Neural cell (in vitro differentiated cells): ENCODE results near the gene CST11. TPM values are rescaled to one million over a fixed set of nuclear protein-coding genes. Genes with fewer than 3 reads are reported as not detected.
"Not testable (repeated sequence)": the region's sequence is repeated elsewhere in the genome, so short reads cannot be mapped to it uniquely, and the experiment has no call there.

Source experiments
- H2AFZ ChIP-seq: fragments of 200-600, 300-800 bp; sonication (generic), shearing (Covaris generic); 2 replicates; pipeline ENCODE4 v1.6.0; 2014; ENCODE audit warnings: low read depth, mild to moderate bottlenecking, antibody characterized with exemption, low read length, moderate library complexity
- H3F3A ChIP-seq: fragments of 200-600 bp; shearing (Covaris generic); 2 replicates; pipeline ENCODE4 v1.6.1; 2016; ENCODE audit warnings: mild to moderate bottlenecking, moderate library complexity, mixed read lengths, antibody characterized with exemption, low read length; ENCODE audit not compliant: insufficient read depth, poor library complexity, severe bottlenecking
- H3K27ac ChIP-seq: fragments of 200-600, 300-800 bp; sonication (generic), shearing (Covaris generic); 2 replicates; pipeline ENCODE4 v1.5.1; 2014; ENCODE audit warnings: mild to moderate bottlenecking, low read length, moderate library complexity
- H3K27me3 ChIP-seq: fragments of 300-800, 200-600 bp; sonication (generic), shearing (Covaris generic); 2 replicates; pipeline ENCODE4 v1.6.0; 2014; ENCODE audit warnings: mild to moderate bottlenecking, low read depth, low read length, moderate library complexity; ENCODE audit not compliant: insufficient read depth
- H3K36me3 ChIP-seq: fragments of 300-800, 200-600 bp; sonication (generic), shearing (Covaris generic); 2 replicates; pipeline ENCODE4 v1.5.1; 2014; ENCODE audit warnings: mild to moderate bottlenecking, antibody characterized with exemption, low read length, moderate library complexity; ENCODE audit not compliant: insufficient read depth
- H3K4me2 ChIP-seq: fragments of 300-800, 200-600 bp; sonication (generic), shearing (Covaris generic); 2 replicates; pipeline ENCODE4 v1.6.0; 2014; ENCODE audit warnings: mild to moderate bottlenecking, low read length
- H3K4me3 ChIP-seq: fragments of 300-800, 200-600 bp; sonication (generic), shearing (Covaris generic); 2 replicates; pipeline ENCODE4 v1.5.1; 2014; ENCODE audit warnings: mild to moderate bottlenecking, low read length, moderate library complexity
- H3K79me2 ChIP-seq: fragments of 200-600 bp; shearing (Covaris generic); replicated peaks from 2 replicates; pipeline ENCODE4 v1.6.0; 2014; ENCODE audit warnings: mild to moderate bottlenecking, low read length, moderate library complexity; ENCODE audit not compliant: insufficient read depth
- H3K9ac ChIP-seq: fragments of 300-800, 200-600 bp; sonication (generic), shearing (Covaris generic); 2 replicates; pipeline ENCODE4 v1.6.1; 2016; ENCODE audit warnings: mild to moderate bottlenecking, low read length, mixed read lengths
- H3K9me2 ChIP-seq: fragments of 200-600 bp; shearing (Covaris generic); 2 replicates; pipeline ENCODE4 v1.6.1; 2016; ENCODE audit warnings: mild to moderate bottlenecking, low read length, mixed read lengths; ENCODE audit not compliant: insufficient read depth
- H3K9me3 ChIP-seq: fragments of 200-600, 300-800 bp; sonication (generic), shearing (Covaris generic); 2 replicates; pipeline ENCODE4 v1.6.1; 2016; ENCODE audit warnings: mild to moderate bottlenecking, mixed run types, low read length, moderate library complexity, mixed read lengths
- H4K20me1 ChIP-seq: fragments of 200-600 bp; shearing (Covaris generic); 2 replicates; pipeline ENCODE4 v1.6.1; 2016; ENCODE audit warnings: mild to moderate bottlenecking, mixed run types; ENCODE audit not compliant: insufficient read depth
- CTCF ChIP-seq: fragments of 450-650 bp; IDR thresholded peaks from 2 replicates; pipeline ENCODE4 v1.5.1; 2014; ENCODE audit warnings: antibody characterized with exemption, mild to moderate bottlenecking, moderate library complexity; ENCODE audit not compliant: poor library complexity, severe bottlenecking
- EP300 ChIP-seq: fragments of 450-650 bp; conservative IDR thresholded peaks from 2 replicates; pipeline ENCODE4 v1.6.1; 2014; ENCODE audit warnings: antibody characterized with exemption, mild to moderate bottlenecking, moderate library complexity; ENCODE audit not compliant: poor library complexity, severe bottlenecking
- EZH2 ChIP-seq: fragments of 200-600, 300-800 bp; shearing (Covaris generic), sonication (generic); IDR thresholded peaks from 2 replicates; pipeline ENCODE4 v1.6.1; 2014; ENCODE audit warnings: antibody characterized with exemption, low read length, borderline replicate concordance, mild to moderate bottlenecking; ENCODE audit not compliant: insufficient read depth, poor library complexity, severe bottlenecking
- MXI1 ChIP-seq: fragments of 450-650 bp; conservative IDR thresholded peaks from 2 replicates; pipeline ENCODE4 v1.6.1; 2014; ENCODE audit warnings: antibody characterized with exemption, mild to moderate bottlenecking; ENCODE audit not compliant: poor library complexity, severe bottlenecking
- POLR2AphosphoS5 ChIP-seq: IDR thresholded peaks from 2 replicates; pipeline ENCODE4 v1.6.1; 2012
- RAD21 ChIP-seq: fragments of 450-650 bp; conservative IDR thresholded peaks from 2 replicates; pipeline ENCODE4 v1.6.1; 2014; ENCODE audit warnings: antibody characterized with exemption, mild to moderate bottlenecking, moderate library complexity
- SMC3 ChIP-seq: fragments of 450-650 bp; conservative IDR thresholded peaks from 2 replicates; pipeline ENCODE4 v1.6.1; 2014; ENCODE audit warnings: antibody characterized with exemption, mild to moderate bottlenecking, moderate library complexity; ENCODE audit not compliant: poor library complexity
- TAF1 ChIP-seq: IDR thresholded peaks from 2 replicates; pipeline ENCODE4 v1.6.1; 2012; ENCODE audit warnings: low read depth
- polyA plus RNA-seq: library from polyadenylated mRNA; depleted of rRNA; stranded (reverse); fragments of >200 nt; gene quantifications from 2 replicates; pipeline ENCODE4 v1.2.3, GENCODE V29; 2014
- TF ChIP-seq, protein P1 (sequence below): IDR thresholded peaks from 2 replicates; pipeline ENCODE4 v1.6.1; 2012; ENCODE audit warnings: borderline replicate concordance

The CST11 gene
- polyA plus RNA-seq, 1 donor from 2014 or later: not detected

DNA sequence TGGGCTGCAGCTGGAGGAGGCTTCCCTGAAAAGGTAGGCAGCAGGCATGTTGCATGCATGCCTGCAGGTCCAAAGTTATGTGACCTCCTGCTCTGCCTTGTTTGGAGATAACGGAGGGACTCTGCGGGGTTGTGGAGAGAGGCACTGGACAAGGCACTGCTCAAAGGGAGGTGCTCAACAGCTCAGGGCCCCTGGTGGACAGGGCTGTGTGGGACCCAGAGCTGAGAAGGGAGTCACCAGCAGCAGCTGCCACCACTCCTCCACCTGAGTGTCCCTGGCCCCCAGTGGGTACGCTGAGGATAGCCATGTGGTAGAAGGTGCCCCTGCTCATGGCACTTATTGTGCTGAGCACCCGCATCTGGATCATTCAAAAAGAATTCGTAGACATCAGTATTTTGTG lies 22.7 kb upstream of the CST11 start:
- Histone ChIP-seq H4K20me1 (no peaks in the 10 kb centered on the region), H3K79me2 (no peaks in the 10 kb centered on the region), H3K27ac (no peak overlapping the region), H3K27me3 (no peaks in the 10 kb centered on the region), H3K36me3 (no peaks in the 10 kb centered on the region), H3F3A (no peaks in the 10 kb centered on the region), H3K9ac (no peak overlapping the region), H3K9me2 (no peaks in the 10 kb centered on the region), H3K4me2 (no peak overlapping the region), H2AFZ (no peak overlapping the region), H3K9me3 (no peaks in the 10 kb centered on the region), H3K4me3 (no peak overlapping the region)
- TF ChIP-seq, protein P1, sequence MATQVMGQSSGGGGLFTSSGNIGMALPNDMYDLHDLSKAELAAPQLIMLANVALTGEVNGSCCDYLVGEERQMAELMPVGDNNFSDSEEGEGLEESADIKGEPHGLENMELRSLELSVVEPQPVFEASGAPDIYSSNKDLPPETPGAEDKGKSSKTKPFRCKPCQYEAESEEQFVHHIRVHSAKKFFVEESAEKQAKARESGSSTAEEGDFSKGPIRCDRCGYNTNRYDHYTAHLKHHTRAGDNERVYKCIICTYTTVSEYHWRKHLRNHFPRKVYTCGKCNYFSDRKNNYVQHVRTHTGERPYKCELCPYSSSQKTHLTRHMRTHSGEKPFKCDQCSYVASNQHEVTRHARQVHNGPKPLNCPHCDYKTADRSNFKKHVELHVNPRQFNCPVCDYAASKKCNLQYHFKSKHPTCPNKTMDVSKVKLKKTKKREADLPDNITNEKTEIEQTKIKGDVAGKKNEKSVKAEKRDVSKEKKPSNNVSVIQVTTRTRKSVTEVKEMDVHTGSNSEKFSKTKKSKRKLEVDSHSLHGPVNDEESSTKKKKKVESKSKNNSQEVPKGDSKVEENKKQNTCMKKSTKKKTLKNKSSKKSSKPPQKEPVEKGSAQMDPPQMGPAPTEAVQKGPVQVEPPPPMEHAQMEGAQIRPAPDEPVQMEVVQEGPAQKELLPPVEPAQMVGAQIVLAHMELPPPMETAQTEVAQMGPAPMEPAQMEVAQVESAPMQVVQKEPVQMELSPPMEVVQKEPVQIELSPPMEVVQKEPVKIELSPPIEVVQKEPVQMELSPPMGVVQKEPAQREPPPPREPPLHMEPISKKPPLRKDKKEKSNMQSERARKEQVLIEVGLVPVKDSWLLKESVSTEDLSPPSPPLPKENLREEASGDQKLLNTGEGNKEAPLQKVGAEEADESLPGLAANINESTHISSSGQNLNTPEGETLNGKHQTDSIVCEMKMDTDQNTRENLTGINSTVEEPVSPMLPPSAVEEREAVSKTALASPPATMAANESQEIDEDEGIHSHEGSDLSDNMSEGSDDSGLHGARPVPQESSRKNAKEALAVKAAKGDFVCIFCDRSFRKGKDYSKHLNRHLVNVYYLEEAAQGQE: no peak
- TF ChIP-seq SMC3: no peak
- TF ChIP-seq EZH2: no peak
- TF ChIP-seq MXI1: no peak
- TF ChIP-seq CTCF: no peak
- no peak for TF ChIP-seq TAF1
- TF ChIP-seq POLR2AphosphoS5: no peak
- no peak for TF ChIP-seq EP300
- TF ChIP-seq RAD21: no peak

GRCh38 chr20:23473293-23473692 lies 20.6 kb upstream of the CST11 start:
- not testable (repeated sequence) for H3K9me3 ChIP-seq, H3K79me2 ChIP-seq, H2AFZ ChIP-seq, H3K4me3 ChIP-seq, H3F3A ChIP-seq, H3K9me2 ChIP-seq, H3K27ac ChIP-seq, H3K4me2 ChIP-seq, H3K36me3 ChIP-seq, H3K27me3 ChIP-seq, H3K9ac ChIP-seq, H4K20me1 ChIP-seq

- H3K79me2 ChIP-seq, H3K27me3 ChIP-seq, H3K27ac ChIP-seq, H3K9ac ChIP-seq, H2AFZ ChIP-seq, H3K4me3 ChIP-seq, H3K9me2 ChIP-seq, H3K9me3 ChIP-seq, H3F3A ChIP-seq, H3K4me2 ChIP-seq, H3K36me3 ChIP-seq, H4K20me1 ChIP-seq: not testable (repeated sequence)
Measured at GRCh38 chr20:23472306-23472705, 19.6 kb upstream of the CST11 start.

- not testable (repeated sequence) for H2AFZ ChIP-seq, H3K79me2 ChIP-seq, H3K27ac ChIP-seq, H3K9me3 ChIP-seq, H3K4me3 ChIP-seq, H3K27me3 ChIP-seq, H3K4me2 ChIP-seq, H3K36me3 ChIP-seq, H3K9ac ChIP-seq, H3F3A ChIP-seq, H3K9me2 ChIP-seq, H4K20me1 ChIP-seq
Measured at GRCh38 chr20:23466961-23467360, 14.3 kb upstream of the CST11 start.
